Natural killer cell (primary cell): ENCODE data around the gene CACNG4. TPM values are rescaled to one million over a fixed set of nuclear protein-coding genes. Genes with fewer than 3 reads are reported as not detected.

Source experiments
- ATAC-seq, 3 donors: fragments of 150-1000 bp in 2 of 3; fragments of 200-7000 bp in 1 of 3; cut with Tn5 transposase; 1 replicate in 1 of 3; 2 replicates in 2 of 3; pipeline ENCODE4 v1.10.0; 2021; ENCODE audit warnings: mild to moderate bottlenecking in 2 of 3, moderate library complexity in 2 of 3
- DNase-seq, 2 donors: peaks; one replicate each; pipeline versions ENCODE4 v3.0.0 to v3.0.0-alpha.2; 2013 to 2021; ENCODE audit warnings: mixed read lengths in 1 of 2
- H3K27ac ChIP-seq: one replicate; pipeline ENCODE4 v1.5.1; 2013; ENCODE audit warnings: mild to moderate bottlenecking, low read length
- H3K27me3 ChIP-seq: one replicate; pipeline ENCODE4 v1.6.1; 2013; ENCODE audit warnings: low read length; ENCODE audit not compliant: control insufficient read depth, insufficient read depth
- H3K36me3 ChIP-seq: one replicate; pipeline ENCODE4 v1.6.1; 2013; ENCODE audit warnings: low read length; ENCODE audit not compliant: control insufficient read depth, insufficient read depth
- H3K4me1 ChIP-seq: one replicate; pipeline ENCODE4 v1.6.1; 2013; ENCODE audit warnings: low read length; ENCODE audit not compliant: control insufficient read depth, insufficient read depth
- H3K4me3 ChIP-seq: one replicate; pipeline ENCODE4 v1.5.1; 2013; ENCODE audit warnings: low read length
- H3K9me3 ChIP-seq: one replicate; pipeline ENCODE4 v1.6.1; 2013; ENCODE audit warnings: low read length; ENCODE audit not compliant: control insufficient read depth, insufficient read depth
- H3K27ac Mint-ChIP-seq, 2 donors: one replicate each; pipeline ENCODE4 v1.8.0; 2022; ENCODE audit warnings: mild to moderate bottlenecking in 2 of 2, mixed read lengths in 2 of 2, moderate library complexity in 1 of 2
- H3K27me3 Mint-ChIP-seq, 2 donors: one replicate each; pipeline ENCODE4 v1.8.0; 2022; ENCODE audit warnings: low read depth in 2 of 2, mixed read lengths in 2 of 2
- H3K36me3 Mint-ChIP-seq: one replicate; pipeline ENCODE4 v1.8.0; 2022; ENCODE audit warnings: mixed read lengths
- H3K4me1 Mint-ChIP-seq, 2 donors: one replicate each; pipeline ENCODE4 v1.8.0; 2022; ENCODE audit warnings: mixed read lengths in 2 of 2
- H3K4me3 Mint-ChIP-seq: one replicate; pipeline ENCODE4 v1.8.0; 2022; ENCODE audit warnings: mild to moderate bottlenecking, moderate library complexity, mixed read lengths
- H3K9me3 Mint-ChIP-seq, 2 donors: one replicate each; pipeline ENCODE4 v1.8.0; 2022; ENCODE audit warnings: mixed read lengths in 2 of 2
- CTCF ChIP-seq: fragments of 200-600 bp; IDR thresholded peaks from one replicate; pipeline ENCODE4 v1.8.0; 2022; ENCODE audit warnings: antibody characterized with exemption
- whole genome bisulfite sequencing: methylation state at CpG from one replicate; pipeline ENCODE4 v1.1.7; 2013; ENCODE audit warnings: missing lambda C conversion rate; ENCODE audit not compliant: insufficient coverage; 5-methylcytosine and 5-hydroxymethylcytosine counted together
- intact Hi-C: fragments of 100-400 bp; cut with micrococcal nuclease; formaldehyde crosslinking; loops from one replicate; pipeline ENCODE4 v1.14.2; 2022
- total RNA-seq, 4 donors: library from RNA; stranded (reverse); fragments of 120-200 nt in 1 of 4; gene quantifications; one replicate each; pipeline versions ENCODE4 v1.2.3 to v1.2.4, GENCODE V29; 2013 to 2022

The CACNG4 gene
- total RNA-seq, 3 donors from 2014 or later (not counting 1 experiment from before 2014, with no cell fraction given) = not detected

- Mint-ChIP-seq H3K9me3 (no peaks in the 10 kb centered on the region), H3K36me3 (no peaks in the 10 kb centered on the region), H3K27me3 (no peaks in the 10 kb centered on the region), H3K27ac (no peak overlapping the region), H3K4me1 (peaks cover 11 to 18% of the 10 kb centered on the region in 2 donors), H3K4me3 (no peak overlapping the region)
- no peak overlapping the region for H3K27ac ChIP-seq
- ATAC-seq = no peak
- TF ChIP-seq CTCF = no peak
- intact Hi-C loops = no loop called here
- WGBS = 79% methylated on average over 2 of the region's 2 CpGs
- H3K27me3 ChIP-seq = no peaks in the 10 kb centered on the region
- DNase-seq = no peak
- H3K4me1 ChIP-seq = no peaks in the 10 kb centered on the region
- no peaks in the 10 kb centered on the region for H3K9me3 ChIP-seq
- H3K36me3 ChIP-seq = no peaks in the 10 kb centered on the region
- H3K4me3 ChIP-seq = no peak overlapping the region
These were observed 102.2 kb downstream of the CACNG4 start for GRCh38 chr17:67066717-67067116.

- intact Hi-C loops = no loop called here
- 97% methylated on average over 13 of the region's 13 CpGs for WGBS
- no peak for DNase-seq
These were observed 103.3 kb downstream of the CACNG4 start for GRCh38 chr17:67067571-67068482.

GRCh38 chr17:67068999-67069398 is 104.5 kb downstream of the CACNG4 start:
- Histone ChIP-seq H3K4me3 (no peak overlapping the region), H3K36me3 (peaks cover 13% of the 10 kb centered on the region), H3K4me1 (no peaks in the 10 kb centered on the region), H3K9me3 (no peaks in the 10 kb centered on the region), H3K27ac (no peak overlapping the region), H3K27me3 (no peaks in the 10 kb centered on the region)
- DNase-seq = no peak
- Mint-ChIP-seq H3K4me1 (peaks cover 6 to 18% of the 10 kb centered on the region in 2 donors), H3K4me3 (no peak overlapping the region), H3K9me3 (no peaks in the 10 kb centered on the region), H3K27ac (peak overlapping the region; percentile 41 to 56), H3K36me3 (no peaks in the 10 kb centered on the region), H3K27me3 (no peaks in the 10 kb centered on the region)
- TF ChIP-seq CTCF = no peak
- intact Hi-C loops = no loop called here
- ATAC-seq = no peak
- 95% methylated on average over 2 of the region's 3 CpGs for WGBS

More at GRCh38 chr17:67067571-67068482, 103.3 kb downstream of the CACNG4 start:
- no peaks in the 10 kb centered on the region for H3K9me3 Mint-ChIP-seq
- no peak for ATAC-seq
- Histone ChIP-seq H3K27ac (no peak overlapping the region), H3K36me3 (peaks cover 7% of the 10 kb centered on the region), H3K27me3 (no peaks in the 10 kb centered on the region), H3K4me1 (no peaks in the 10 kb centered on the region), H3K9me3 (no peaks in the 10 kb centered on the region), H3K4me3 (no peak overlapping the region)
- no peak overlapping the region for H3K4me3 Mint-ChIP-seq
- no peak for TF ChIP-seq CTCF
- H3K36me3 Mint-ChIP-seq = no peaks in the 10 kb centered on the region
- H3K27me3 Mint-ChIP-seq = no peaks in the 10 kb centered on the region
- peak overlapping the region; percentile 41 to 56 for H3K27ac Mint-ChIP-seq
- peaks cover 11 to 18% of the 10 kb centered on the region in 2 donors for H3K4me1 Mint-ChIP-seq
